Panc1 (cell line): ENCODE measurements around the gene B3GALT2. TPM values are rescaled to one million over a fixed set of nuclear protein-coding genes. Genes with fewer than 3 reads are reported as not detected.
A peak's percentile ranks its signal among the peaks of the same experiment; 100 is the strongest.

Experiments used
- ATAC-seq: fragments of 200-7000 bp; cut with Tn5 transposase; 2 replicates; pipeline ENCODE4 v1.9.1; 2020; ENCODE audit warnings: mild to moderate bottlenecking, moderate library complexity
- BruUV-seq: library from RNA; stranded (reverse); fragments of 400-500 nt; replicated peaks from 2 replicates; lab custom pipeline; 2021; lab: Mats Ljungman, UMichigan
- CTCF ChIA-PET: fragments of 300-600 bp; sonication (Branson Sonifier 250); formaldehyde crosslinking; loops from one replicate; lab custom pipeline; 2022; ENCODE audit warnings: antibody characterized with exemption; lab: Charles Lee
- POLR2A ChIA-PET: fragments of 300-600 bp; sonication (Branson Sonifier 250); formaldehyde crosslinking; loops from one replicate; lab custom pipeline; 2022; ENCODE audit warnings: antibody characterized with exemption; lab: Charles Lee
- DNase-seq: peaks from one replicate; pipeline ENCODE4 v3.0.0-alpha.2; 2010; ENCODE audit warnings: low read depth, low spot score
- H3K27ac ChIP-seq: 2 replicates; pipeline ENCODE4 v1.5.1; 2011; ENCODE audit warnings: mild to moderate bottlenecking, low read length, inconsistent platforms
- H3K27me3 ChIP-seq: fragments of 200-500 bp; sonication (Bioruptor generic); 2 replicates; pipeline ENCODE4 v1.6.0; 2014; ENCODE audit warnings: low read length, inconsistent platforms; ENCODE audit not compliant: control insufficient read depth, insufficient read depth
- H3K36me3 ChIP-seq: fragments of 200-500 bp; sonication (Bioruptor generic); 2 replicates; pipeline ENCODE4 v1.5.1; 2014; ENCODE audit warnings: inconsistent platforms, mild to moderate bottlenecking, low read length, moderate library complexity; ENCODE audit not compliant: control insufficient read depth, insufficient read depth
- H3K4me1 ChIP-seq: 2 replicates; pipeline ENCODE4 v1.5.1; 2011; ENCODE audit warnings: inconsistent platforms, mild to moderate bottlenecking, low read length, moderate library complexity; ENCODE audit not compliant: control insufficient read depth, insufficient read depth
- H3K4me3 ChIP-seq, 2 experiments: 2 replicates each; pipeline ENCODE4 v1.5.1; 2011 to 2012; ENCODE audit warnings: low read depth in 2 of 2, low read length in 2 of 2, mild to moderate bottlenecking in 2 of 2, inconsistent platforms in 1 of 2, moderate library complexity in 1 of 2
- H3K9me3 ChIP-seq: fragments of 200-500 bp; sonication (Bioruptor generic); 2 replicates; pipeline ENCODE4 v1.5.1; 2014; ENCODE audit warnings: low read depth, mild to moderate bottlenecking, inconsistent platforms, low read length, moderate library complexity; ENCODE audit not compliant: control insufficient read depth, insufficient read depth
- CTCF ChIP-seq: fragments of 450-650 bp; IDR thresholded peaks from 2 replicates; pipeline ENCODE4 v1.5.1; 2017; ENCODE audit warnings: mild to moderate bottlenecking
- POLR2AphosphoS5 ChIP-seq: IDR thresholded peaks from 2 replicates; pipeline ENCODE4 v1.6.1; 2012; ENCODE audit warnings: mild to moderate bottlenecking, low read depth, low read length, moderate library complexity
- SIN3A ChIP-seq: IDR thresholded peaks from 2 replicates; pipeline ENCODE4 v1.6.1; 2012; ENCODE audit warnings: low read depth, mild to moderate bottlenecking, low read length, moderate library complexity, borderline replicate concordance; ENCODE audit not compliant: insufficient read depth
- TCF7L2 ChIP-seq: IDR thresholded peaks from 2 replicates; pipeline ENCODE4 v1.6.1; 2011; ENCODE audit warnings: mild to moderate bottlenecking, low read depth, low read length, inconsistent platforms
- in situ Hi-C: cut with HindIII; loops from 2 replicates; pipeline ENCODE4 v1.10.0; 2016; ENCODE audit warnings: low sequenced_read_pairs, low pct_unique_long_range_greater_than_20kb
- intact Hi-C: fragments of 100-400 bp; cut with micrococcal nuclease; formaldehyde crosslinking; loops from one replicate; pipeline ENCODE4 v1.10.0; 2022; ENCODE audit not compliant: unreplicated experiment
- total RNA-seq: library from RNA; stranded (reverse); gene quantifications from one replicate; pipeline ENCODE4 v1.2.1, GENCODE V29; 2021; ENCODE audit not compliant: unreplicated experiment
- TF ChIP-seq, protein P1 (sequence below), 2 experiments: IDR thresholded peaks; 2 replicates each; pipeline ENCODE4 v1.6.1; 2011 to 2012; ENCODE audit warnings: low read depth in 2 of 2, control low read depth in 1 of 2, low read length in 1 of 2, mild to moderate bottlenecking in 1 of 2, moderate library complexity in 1 of 2; ENCODE audit not compliant: insufficient read depth in 1 of 2

Gene B3GALT2
- total RNA-seq, 1 experiment from 2014 or later, result 0.08 TPM

- TF ChIP-seq, protein P1, sequence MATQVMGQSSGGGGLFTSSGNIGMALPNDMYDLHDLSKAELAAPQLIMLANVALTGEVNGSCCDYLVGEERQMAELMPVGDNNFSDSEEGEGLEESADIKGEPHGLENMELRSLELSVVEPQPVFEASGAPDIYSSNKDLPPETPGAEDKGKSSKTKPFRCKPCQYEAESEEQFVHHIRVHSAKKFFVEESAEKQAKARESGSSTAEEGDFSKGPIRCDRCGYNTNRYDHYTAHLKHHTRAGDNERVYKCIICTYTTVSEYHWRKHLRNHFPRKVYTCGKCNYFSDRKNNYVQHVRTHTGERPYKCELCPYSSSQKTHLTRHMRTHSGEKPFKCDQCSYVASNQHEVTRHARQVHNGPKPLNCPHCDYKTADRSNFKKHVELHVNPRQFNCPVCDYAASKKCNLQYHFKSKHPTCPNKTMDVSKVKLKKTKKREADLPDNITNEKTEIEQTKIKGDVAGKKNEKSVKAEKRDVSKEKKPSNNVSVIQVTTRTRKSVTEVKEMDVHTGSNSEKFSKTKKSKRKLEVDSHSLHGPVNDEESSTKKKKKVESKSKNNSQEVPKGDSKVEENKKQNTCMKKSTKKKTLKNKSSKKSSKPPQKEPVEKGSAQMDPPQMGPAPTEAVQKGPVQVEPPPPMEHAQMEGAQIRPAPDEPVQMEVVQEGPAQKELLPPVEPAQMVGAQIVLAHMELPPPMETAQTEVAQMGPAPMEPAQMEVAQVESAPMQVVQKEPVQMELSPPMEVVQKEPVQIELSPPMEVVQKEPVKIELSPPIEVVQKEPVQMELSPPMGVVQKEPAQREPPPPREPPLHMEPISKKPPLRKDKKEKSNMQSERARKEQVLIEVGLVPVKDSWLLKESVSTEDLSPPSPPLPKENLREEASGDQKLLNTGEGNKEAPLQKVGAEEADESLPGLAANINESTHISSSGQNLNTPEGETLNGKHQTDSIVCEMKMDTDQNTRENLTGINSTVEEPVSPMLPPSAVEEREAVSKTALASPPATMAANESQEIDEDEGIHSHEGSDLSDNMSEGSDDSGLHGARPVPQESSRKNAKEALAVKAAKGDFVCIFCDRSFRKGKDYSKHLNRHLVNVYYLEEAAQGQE (IDR thresholded peaks at IDR 0.05; ENCODE audit: insufficient read depth in 1 of 2, low read depth in 2 of 2, low read length in 1 of 2), result no peak
- TF ChIP-seq CTCF, result peak; percentile 27; the same call in 1 of the 2 replicates
- no peak overlapping the region for H3K4me3 ChIP-seq
- no peak overlapping the region for H3K27ac ChIP-seq
- POLR2A ChIA-PET, result no interaction called here
- intact Hi-C loops, result no loop called here
- in situ Hi-C loops, result no loop called here
- ATAC-seq (no peak), DNase-seq (no peak)
- H3K36me3 ChIP-seq, result peaks cover 48% of the 10 kb centered on the region
- CTCF ChIA-PET, result interaction anchor here (1.2 kb wide), 1 partner anchor 17 kb away, joined by 3 read pairs; no protein-coding TSS in a partner anchor
- no TSS peak for BruUV-seq
- no peaks in the 10 kb centered on the region for H3K27me3 ChIP-seq
- no peaks in the 10 kb centered on the region for H3K4me1 ChIP-seq
- H3K9me3 ChIP-seq, result no peaks in the 10 kb centered on the region
These were observed 43.1 kb downstream of the B3GALT2 start for GRCh38 chr1:193143285-193143684.

- ChIA-PET POLR2A (interaction anchor here (0.6 kb wide), 1 partner anchor 35 kb away, joined by 4 read pairs; no protein-coding TSS in a partner anchor), CTCF (no interaction called here)
- H3K9me3 ChIP-seq, result no peaks in the 10 kb centered on the region
- ATAC-seq (no peak), DNase-seq (no peak)
- peaks cover 46% of the 10 kb centered on the region for H3K36me3 ChIP-seq
- in situ Hi-C loops, result no loop called here
- H3K27ac ChIP-seq, result no peak overlapping the region
- no peaks in the 10 kb centered on the region for H3K4me1 ChIP-seq
- TF ChIP-seq CTCF (no peak), TCF7L2 (no peak), SIN3A (no peak), POLR2AphosphoS5 (no peak)
- TF ChIP-seq, protein P1 (IDR thresholded peaks at IDR 0.05; ENCODE audit: insufficient read depth in 1 of 2, low read depth in 2 of 2, low read length in 1 of 2), result no peak
- intact Hi-C loops, result no loop called here
- no TSS peak for BruUV-seq
- no peak overlapping the region for H3K4me3 ChIP-seq
- H3K27me3 ChIP-seq, result no peaks in the 10 kb centered on the region
These were observed 44.0 kb downstream of the B3GALT2 start for GRCh38 chr1:193142409-193142808.
